Vagina (tissue), 2 donors: ENCODE data around the gene ACSS1. TPM values are rescaled to one million over a fixed set of nuclear protein-coding genes. Genes with fewer than 3 reads are reported as not detected.
A peak's percentile ranks its signal among the peaks of the same experiment; 100 is the strongest.

ENCODE experiments used
- DNase-seq, 2 donors: peaks; one replicate each; pipeline ENCODE4 v3.0.0-alpha.2; 2017; ENCODE audit errors: extremely low spot score in 2 of 2
- H3K27ac ChIP-seq: fragments of 200-600 bp; sonication (generic); one replicate; pipeline ENCODE4 v1.5.1; 2019
- H3K27me3 ChIP-seq: fragments of 200-600 bp; sonication (generic); one replicate; pipeline ENCODE4 v1.5.1; 2019
- H3K36me3 ChIP-seq, 2 donors: fragments of 200-600 bp; sonication (generic); one replicate each; pipeline ENCODE4 v1.5.1; 2017 to 2019
- H3K4me1 ChIP-seq: fragments of 200-600 bp; sonication (generic); one replicate; pipeline ENCODE4 v1.5.1; 2019
- H3K4me3 ChIP-seq, 2 donors: fragments of 200-600 bp; sonication (generic); 1 replicate in 1 of 2; 2 replicates in 1 of 2; pipeline ENCODE4 v1.5.1; 2016 to 2019
- H3K9me3 ChIP-seq: fragments of 200-600 bp; sonication (generic); one replicate; pipeline ENCODE4 v1.5.1; 2019
- CTCF ChIP-seq, 3 experiments: fragments of 450-650 bp in 2 of 3; fragments of 200-600 bp in 1 of 3; sonication (generic) in 1 of 3; IDR thresholded peaks; one replicate each; pipeline ENCODE4 v1.5.1; 2017 to 2019; ENCODE audit warnings: antibody characterized with exemption in 3 of 3, mild to moderate bottlenecking in 2 of 3, moderate library complexity in 2 of 3
- POLR2A ChIP-seq, 2 donors: fragments of 450-650 bp; IDR thresholded peaks; one replicate each; pipeline ENCODE4 v1.6.1; 2017; ENCODE audit warnings: antibody characterized with exemption in 2 of 2, mild to moderate bottlenecking in 2 of 2, moderate library complexity in 2 of 2
- POLR2AphosphoS5 ChIP-seq, 2 donors: sonication (generic); formaldehyde crosslinking; IDR thresholded peaks; one replicate each; pipeline ENCODE4 v1.9.0; 2017; ENCODE audit warnings: antibody characterized with exemption in 2 of 2, mild to moderate bottlenecking in 2 of 2, low read depth in 1 of 2; ENCODE audit not compliant: insufficient read depth in 1 of 2
- intact Hi-C: fragments of 100-400 bp; cut with DNase I; formaldehyde crosslinking; loops from one replicate; pipeline ENCODE4 v1.15.1; 2023
- total RNA-seq: library from RNA; depleted of rRNA; stranded (reverse); fragments of >200 nt; gene quantifications from one replicate; pipeline ENCODE4 v1.2.3, GENCODE V29; 2016

Gene ACSS1
- total RNA-seq, 1 donor from 2014 or later, result 26.3 TPM

GRCh38 chr20:24970754-24971153 lies 87.2 kb downstream of the ACSS1 start:
- Histone ChIP-seq H3K4me3 (no peak overlapping the region), H3K36me3 (peaks cover 0 to 72% of the 10 kb centered on the region in 2 donors), H3K27me3 (no peaks in the 10 kb centered on the region), H3K27ac (no peak overlapping the region), H3K9me3 (no peaks in the 10 kb centered on the region), H3K4me1 (no peaks in the 10 kb centered on the region)
- no peak for TF ChIP-seq CTCF (IDR thresholded peaks at IDR 0.05)
- TF ChIP-seq POLR2AphosphoS5 (IDR thresholded peaks at IDR 0.05; ENCODE audit: insufficient read depth in 1 of 2, low read depth in 1 of 2), result no peak
- TF ChIP-seq POLR2A (IDR thresholded peaks at IDR 0.05), result no peak
- DNase-seq, result no peak
- intact Hi-C loops, result no loop called here

- intact Hi-C loops, result no loop called here
- Histone ChIP-seq H3K27ac (no peak overlapping the region), H3K9me3 (no peaks in the 10 kb centered on the region), H3K36me3 (peaks cover 0 to 74% of the 10 kb centered on the region in 2 donors), H3K4me1 (no peaks in the 10 kb centered on the region), H3K27me3 (no peaks in the 10 kb centered on the region), H3K4me3 (no peak overlapping the region)
- DNase-seq, result peak in 1 of 2 donors; percentile 74
- TF ChIP-seq CTCF (IDR thresholded peaks at IDR 0.05) (no peak), POLR2AphosphoS5 (IDR thresholded peaks at IDR 0.05; ENCODE audit: insufficient read depth in 1 of 2, low read depth in 1 of 2) (no peak), POLR2A (IDR thresholded peaks at IDR 0.05) (no peak)
Measured at GRCh38 chr20:24970030-24970553, 87.8 kb downstream of the ACSS1 start.

GRCh38 chr20:24969186-24970029 lies 88.5 kb downstream of the ACSS1 start:
- TF ChIP-seq CTCF (IDR thresholded peaks at IDR 0.05), result no peak
- no peak for TF ChIP-seq POLR2AphosphoS5 (IDR thresholded peaks at IDR 0.05; ENCODE audit: insufficient read depth in 1 of 2, low read depth in 1 of 2)
- TF ChIP-seq POLR2A (IDR thresholded peaks at IDR 0.05), result no peak
- Histone ChIP-seq H3K36me3 (peaks cover 0 to 76% of the 10 kb centered on the region in 2 donors), H3K27me3 (no peaks in the 10 kb centered on the region), H3K27ac (no peak overlapping the region), H3K4me3 (no peak overlapping the region), H3K9me3 (no peaks in the 10 kb centered on the region), H3K4me1 (no peaks in the 10 kb centered on the region)
- intact Hi-C loops, result no loop called here
- DNase-seq, result peak; percentile 70 to 79

- DNase-seq, result peak in 1 of 2 donors; percentile 47
- Histone ChIP-seq H3K27me3 (no peaks in the 10 kb centered on the region), H3K4me1 (no peaks in the 10 kb centered on the region), H3K36me3 (peaks cover 0 to 83% of the 10 kb centered on the region in 2 donors), H3K27ac (no peak overlapping the region), H3K9me3 (no peaks in the 10 kb centered on the region), H3K4me3 (no peak overlapping the region)
- TF ChIP-seq POLR2AphosphoS5 (IDR thresholded peaks at IDR 0.05; ENCODE audit: insufficient read depth in 1 of 2, low read depth in 1 of 2) (no peak), CTCF (IDR thresholded peaks at IDR 0.05) (no peak), POLR2A (IDR thresholded peaks at IDR 0.05) (no peak)
- intact Hi-C loops, result no loop called here
Measured at GRCh38 chr20:24968278-24968800, 89.6 kb downstream of the ACSS1 start.
